ENCODE measurements around the gene UBN2. TPM values are rescaled to one million over a fixed set of nuclear protein-coding genes. Genes with fewer than 3 reads are reported as not detected.
A peak's percentile ranks its signal among the peaks of the same experiment; 100 is the strongest.

UBN2 gene
- total and polyA plus RNA-seq, 4 donors = 2.5 to 30.6 (median 13.0) TPM

GRCh38 chr7:139264220-139264619 lies 33.2 kb downstream of the UBN2 start:
- H3K36me3 ChIP-seq (ENCODE audit: control insufficient read depth in 1 of 2, insufficient read depth in 2 of 2, low read length in 1 of 2) = peaks cover under 1 to 4% of the 10 kb centered on the region in 2 donors
- H3K27ac ChIP-seq (ENCODE audit: low read depth in 1 of 2, low read length in 2 of 2) = no peak overlapping the region
- H3K27me3 ChIP-seq (ENCODE audit: control insufficient read depth in 1 of 2, insufficient read depth in 2 of 2, low read length in 1 of 2) = no peaks in the 10 kb centered on the region
- H3K9me3 ChIP-seq (ENCODE audit: control insufficient read depth, low read length) = no peaks in the 10 kb centered on the region
- no peak overlapping the region for H3K4me3 ChIP-seq (ENCODE audit: low read length in 2 of 2)
- DNase-seq = no peak
- 57 to 62% methylated on average over 3 of the region's 3 CpGs for WGBS, 2 donors
- H3K4me1 ChIP-seq (ENCODE audit: control insufficient read depth in 1 of 2, insufficient read depth in 2 of 2, low read length in 2 of 2) = no peaks in the 10 kb centered on the region
- intact Hi-C loops (cut with DNase I) = no loop called here
- no peak for ATAC-seq (ENCODE audit: low FRiP score)

GRCh38 chr7:139265673-139266072 lies 34.6 kb downstream of the UBN2 start:
- no peak for DNase-seq
- WGBS, 2 donors = 58 to 66% methylated on average over 2 of the region's 2 CpGs
- Histone ChIP-seq H3K9me3 (ENCODE audit: control insufficient read depth, low read length) (no peaks in the 10 kb centered on the region), H3K27me3 (ENCODE audit: control insufficient read depth in 1 of 2, insufficient read depth in 2 of 2, low read length in 1 of 2) (no peaks in the 10 kb centered on the region), H3K36me3 (ENCODE audit: control insufficient read depth in 1 of 2, insufficient read depth in 2 of 2, low read length in 1 of 2) (peaks cover 0 to 4% of the 10 kb centered on the region in 2 donors), H3K27ac (ENCODE audit: low read depth in 1 of 2, low read length in 2 of 2) (no peak overlapping the region), H3K4me1 (ENCODE audit: control insufficient read depth in 1 of 2, insufficient read depth in 2 of 2, low read length in 2 of 2) (no peaks in the 10 kb centered on the region), H3K4me3 (ENCODE audit: low read length in 2 of 2) (no peak overlapping the region)
- intact Hi-C loops (cut with DNase I) = no loop called here
- no peak for ATAC-seq (ENCODE audit: low FRiP score)

GRCh38 chr7:139271718-139272628 lies 40.9 kb downstream of the UBN2 start:
- no peaks in the 10 kb centered on the region for H3K27me3 ChIP-seq (ENCODE audit: control insufficient read depth in 1 of 2, insufficient read depth in 2 of 2, low read length in 1 of 2)
- no peaks in the 10 kb centered on the region for H3K9me3 ChIP-seq (ENCODE audit: control insufficient read depth, low read length)
- WGBS, 2 donors = 16 to 18% methylated on average over 17 of the region's 17 CpGs
- H3K27ac ChIP-seq (ENCODE audit: low read depth in 1 of 2, low read length in 2 of 2) = peak overlapping the region; percentile 48 to 97
- H3K36me3 ChIP-seq (ENCODE audit: control insufficient read depth in 1 of 2, insufficient read depth in 2 of 2, low read length in 1 of 2) = peaks cover 0 to 3% of the 10 kb centered on the region in 2 donors
- no peak for ATAC-seq (ENCODE audit: low FRiP score)
- intact Hi-C loops (cut with DNase I) = no loop called here
- H3K4me3 ChIP-seq (ENCODE audit: low read length in 2 of 2) = peak overlapping the region; percentile 40 to 54
- H3K4me1 ChIP-seq (ENCODE audit: control insufficient read depth in 1 of 2, insufficient read depth in 2 of 2, low read length in 2 of 2) = peaks cover 0 to 1% of the 10 kb centered on the region in 2 donors
- DNase-seq = peak in 1 of 2 donors; percentile 61

GRCh38 chr7:139284252-139284896 lies 53.3 kb downstream of the UBN2 start:
- ATAC-seq (ENCODE audit: low FRiP score) (no peak), DNase-seq (no peak)
- intact Hi-C loops (cut with DNase I) = no loop called here
- Histone ChIP-seq H3K36me3 (ENCODE audit: control insufficient read depth in 1 of 2, insufficient read depth in 2 of 2, low read length in 1 of 2) (peaks cover 4 to 5% of the 10 kb centered on the region in 2 donors), H3K27ac (ENCODE audit: low read depth in 1 of 2, low read length in 2 of 2) (no peak overlapping the region), H3K4me3 (ENCODE audit: low read length in 2 of 2) (no peak overlapping the region), H3K9me3 (ENCODE audit: control insufficient read depth, low read length) (no peaks in the 10 kb centered on the region), H3K27me3 (ENCODE audit: control insufficient read depth in 1 of 2, insufficient read depth in 2 of 2, low read length in 1 of 2) (no peaks in the 10 kb centered on the region), H3K4me1 (ENCODE audit: control insufficient read depth in 1 of 2, insufficient read depth in 2 of 2, low read length in 2 of 2) (no peaks in the 10 kb centered on the region)
- 93 to 94% methylated on average over 5 of the region's 5 CpGs for WGBS, 2 donors

- DNase-seq (no peak), ATAC-seq (ENCODE audit: low FRiP score) (no peak)
- peaks cover 4 to 5% of the 10 kb centered on the region in 2 donors for H3K36me3 ChIP-seq (ENCODE audit: control insufficient read depth in 1 of 2, insufficient read depth in 2 of 2, low read length in 1 of 2)
- no peaks in the 10 kb centered on the region for H3K4me1 ChIP-seq (ENCODE audit: control insufficient read depth in 1 of 2, insufficient read depth in 2 of 2, low read length in 2 of 2)
- intact Hi-C loops (cut with DNase I) = no loop called here
- 97 to 98% methylated on average over 6 of the region's 6 CpGs for WGBS, 2 donors
- no peaks in the 10 kb centered on the region for H3K9me3 ChIP-seq (ENCODE audit: control insufficient read depth, low read length)
- H3K27me3 ChIP-seq (ENCODE audit: control insufficient read depth in 1 of 2, insufficient read depth in 2 of 2, low read length in 1 of 2) = no peaks in the 10 kb centered on the region
- no peak overlapping the region for H3K4me3 ChIP-seq (ENCODE audit: low read length in 2 of 2)
- no peak overlapping the region for H3K27ac ChIP-seq (ENCODE audit: low read depth in 1 of 2, low read length in 2 of 2)
Observed at GRCh38 chr7:139286144-139286543, 55.1 kb downstream of the UBN2 start.

- no peaks in the 10 kb centered on the region for H3K9me3 ChIP-seq (ENCODE audit: control insufficient read depth, low read length)
- no peak for ATAC-seq (ENCODE audit: low FRiP score)
- no peak overlapping the region for H3K4me3 ChIP-seq (ENCODE audit: low read length in 2 of 2)
- H3K27me3 ChIP-seq (ENCODE audit: control insufficient read depth in 1 of 2, insufficient read depth in 2 of 2, low read length in 1 of 2) = no peaks in the 10 kb centered on the region
- H3K36me3 ChIP-seq (ENCODE audit: control insufficient read depth in 1 of 2, insufficient read depth in 2 of 2, low read length in 1 of 2) = peaks cover 0 to 6% of the 10 kb centered on the region in 2 donors
- no peaks in the 10 kb centered on the region for H3K4me1 ChIP-seq (ENCODE audit: control insufficient read depth in 1 of 2, insufficient read depth in 2 of 2, low read length in 2 of 2)
- H3K27ac ChIP-seq (ENCODE audit: low read depth in 1 of 2, low read length in 2 of 2) = no peak overlapping the region
- no peak for DNase-seq
- 83 to 84% methylated on average over 7 of the region's 7 CpGs for WGBS, 2 donors
- intact Hi-C loops (cut with DNase I) = no loop called here
Observed at GRCh38 chr7:139292821-139293220, 61.8 kb downstream of the UBN2 start.

- ATAC-seq (ENCODE audit: low FRiP score) = no peak
- WGBS, 2 donors = 81 to 92% methylated on average over 2 of the region's 2 CpGs
- peaks cover 0 to 6% of the 10 kb centered on the region in 2 donors for H3K36me3 ChIP-seq (ENCODE audit: control insufficient read depth in 1 of 2, insufficient read depth in 2 of 2, low read length in 1 of 2)
Observed at GRCh38 chr7:139293534-139293933, 62.5 kb downstream of the UBN2 start.

GRCh38 chr7:139294241-139294640 lies 63.2 kb downstream of the UBN2 start:
- Histone ChIP-seq H3K36me3 (ENCODE audit: control insufficient read depth in 1 of 2, insufficient read depth in 2 of 2, low read length in 1 of 2) (peaks cover 0 to 6% of the 10 kb centered on the region in 2 donors), H3K27me3 (ENCODE audit: control insufficient read depth in 1 of 2, insufficient read depth in 2 of 2, low read length in 1 of 2) (no peaks in the 10 kb centered on the region), H3K4me3 (ENCODE audit: low read length in 2 of 2) (no peak overlapping the region), H3K27ac (ENCODE audit: low read depth in 1 of 2, low read length in 2 of 2) (no peak overlapping the region), H3K9me3 (ENCODE audit: control insufficient read depth, low read length) (no peaks in the 10 kb centered on the region), H3K4me1 (ENCODE audit: control insufficient read depth in 1 of 2, insufficient read depth in 2 of 2, low read length in 2 of 2) (no peaks in the 10 kb centered on the region)
- 89 to 90% methylated on average over 4 of the region's 4 CpGs for WGBS, 2 donors
- ATAC-seq (ENCODE audit: low FRiP score) = no peak
- intact Hi-C loops (cut with DNase I) = no loop called here
- DNase-seq = no peak

More at GRCh38 chr7:139293534-139293933, 62.5 kb downstream of the UBN2 start:
- no peaks in the 10 kb centered on the region for H3K4me1 ChIP-seq (ENCODE audit: control insufficient read depth in 1 of 2, insufficient read depth in 2 of 2, low read length in 2 of 2)
- no peak overlapping the region for H3K4me3 ChIP-seq (ENCODE audit: low read length in 2 of 2)
- H3K27me3 ChIP-seq (ENCODE audit: control insufficient read depth in 1 of 2, insufficient read depth in 2 of 2, low read length in 1 of 2) = no peaks in the 10 kb centered on the region
- no peaks in the 10 kb centered on the region for H3K9me3 ChIP-seq (ENCODE audit: control insufficient read depth, low read length)
- intact Hi-C loops (cut with DNase I) = no loop called here
- no peak overlapping the region for H3K27ac ChIP-seq (ENCODE audit: low read depth in 1 of 2, low read length in 2 of 2)
- DNase-seq = no peak

All from aorta (tissue), 5 donors.